Heart right ventricle (tissue), 16 donors: ENCODE results near the gene XRCC1. TPM values are rescaled to one million over a fixed set of nuclear protein-coding genes. Genes with fewer than 3 reads are reported as not detected.
A peak's percentile ranks its signal among the peaks of the same experiment; 100 is the strongest.

Source experiments
- ATAC-seq, 8 donors: fragments of 200-7000 bp; cut with Tn5 transposase; one replicate each; pipeline ENCODE4 v1.9.1; 2020; ENCODE audit warnings: mild to moderate bottlenecking in 8 of 8, moderate library complexity in 8 of 8, moderate number of reproducible peaks in 1 of 8
- DNase-seq, 2 donors: peaks; one replicate each; pipeline ENCODE4 v3.0.0-alpha.2; 2020
- H3K27ac ChIP-seq, 10 donors: fragments of 200-600 bp; sonication (generic) in 2 of 10; one replicate each; pipeline versions ENCODE4 v1.5.0 to v1.8.0; 2020 to 2022; ENCODE audit warnings: mild to moderate bottlenecking in 3 of 10
- H3K27me3 ChIP-seq, 7 donors: fragments of 200-600 bp; one replicate each; pipeline ENCODE4 v1.8.0; 2021 to 2022; ENCODE audit warnings: mild to moderate bottlenecking in 2 of 7
- H3K36me3 ChIP-seq, 9 donors: fragments of 200-600 bp; sonication (generic) in 1 of 9; one replicate each; pipeline versions ENCODE4 v1.5.0 to v1.8.0; 2020 to 2022; ENCODE audit warnings: mild to moderate bottlenecking in 2 of 9
- H3K4me1 ChIP-seq, 9 donors: fragments of 200-600 bp; sonication (generic) in 1 of 9; one replicate each; pipeline versions ENCODE4 v1.5.0 to v1.8.0; 2020 to 2022; ENCODE audit warnings: mild to moderate bottlenecking in 4 of 9
- H3K4me3 ChIP-seq, 10 donors: fragments of 200-600 bp; sonication (generic) in 2 of 10; one replicate each; pipeline versions ENCODE4 v1.5.0 to v1.8.0; 2020 to 2022; ENCODE audit warnings: mild to moderate bottlenecking in 7 of 10, moderate library complexity in 2 of 10
- H3K9me3 ChIP-seq, 11 donors: fragments of 200-600 bp in 10 of 11; sonication (generic) in 2 of 11; one replicate each; pipeline versions ENCODE4 v1.5.0 to v1.8.0; 2013 to 2022; ENCODE audit warnings: mild to moderate bottlenecking in 2 of 11, control low read depth in 1 of 11, moderate library complexity in 1 of 11
- WGBS, 2 donors: extraction: QIAGEN DNeasy Blood & Tissue Kit; methylation state at CpG; one replicate each; pipeline ENCODE4 v1.1.7; 2013; ENCODE audit warnings: inconsistent platforms in 1 of 2; 5-methylcytosine and 5-hydroxymethylcytosine counted together
- intact Hi-C, 10 donors: fragments of 100-400 bp; cut with DNase I; formaldehyde crosslinking; loops; one replicate each; pipeline versions ENCODE4 v1.11.1 to v1.14.2; 2022
- polyA plus RNA-seq, 2 donors: library from polyadenylated mRNA; stranded (reverse); fragments of 200-250 nt; gene quantifications; one replicate each; pipeline ENCODE4 v1.2.3, GENCODE V29; 2013
- total RNA-seq, 10 donors: library from RNA; stranded (reverse); fragmentation: NEBNext Ultra II Directional in 3 of 10; extraction: Animal tissue kit (Norgen Biotek cat#: 25700) in 3 of 10; gene quantifications; one replicate each; pipeline versions ENCODE4 v1.2.1 to v1.2.4, GENCODE V29; 2021 to 2023
- TF ChIP-seq, protein P1 (sequence below), 9 donors: fragments of 200-600 bp; sonication (generic) in 2 of 9; IDR thresholded peaks; one replicate each; pipeline versions ENCODE4 v1.5.0 to v1.8.0; 2021 to 2022; ENCODE audit warnings: antibody characterized with exemption in 9 of 9, mild to moderate bottlenecking in 5 of 9, moderate library complexity in 1 of 9
- donor health status: Arrhythmogenic right ventricular cardiomyopathy.
- donor health status: ischemic (EF 13 %, LVEDD 7.1; RV severe dilation, severe dysfunction).
- donor health status: healthy with polysubstance abuse.
- donor health status: DM: no; HTN: yes; CAD: no.
- donor health status: DM: no; HTN: no; CAD: no.
- donor health status: ischemic (EF 25% LVEDD 6.9; RV normal size, moderate dysfunction).
- donor health status: ischemic (EF 25% LVEDD 5.7; RV mildly dilated, moderate dysfunction).
- donor health status: healthy.
- donor health status: DM: yes; HTN: yes; CAD: no.
- donor health status: Ischemic cardiomyopathy.
- donor health status: ischemic (EF 35%, LVEDD 5.7; RV mildly dilated, moderate dysfunction).
- donor health status: nonischemic (EF 11% LVEDD 7.7; RV severe dilation, severe dysfunction).
- donor health status: DM: yes; HTN: yes; CAD: no.
- donor health status: PGD.
- donor health status: ischemic (EF 29% LVEDD 5.4; RV normal size, mild dysfunction).
- donor health status: nonischemic (EF 23%, LVEDD 6.1; RV moderate dilation, normal function).

Gene XRCC1
- total and polyA plus RNA-seq, 12 donors, result 11.0 to 21.9 (median 17.7) TPM

GRCh38 chr19:43598445-43599240 lies 23.3 kb upstream of the XRCC1 start:
- peaks cover 0 to 65% (median 6%) of the 10 kb centered on the region in 9 donors for H3K36me3 ChIP-seq
- DNase-seq (no peak), ATAC-seq (no peak)
- 93 to 94% methylated on average over 19 of the region's 19 CpGs for WGBS, 2 donors
- TF ChIP-seq, protein P1, sequence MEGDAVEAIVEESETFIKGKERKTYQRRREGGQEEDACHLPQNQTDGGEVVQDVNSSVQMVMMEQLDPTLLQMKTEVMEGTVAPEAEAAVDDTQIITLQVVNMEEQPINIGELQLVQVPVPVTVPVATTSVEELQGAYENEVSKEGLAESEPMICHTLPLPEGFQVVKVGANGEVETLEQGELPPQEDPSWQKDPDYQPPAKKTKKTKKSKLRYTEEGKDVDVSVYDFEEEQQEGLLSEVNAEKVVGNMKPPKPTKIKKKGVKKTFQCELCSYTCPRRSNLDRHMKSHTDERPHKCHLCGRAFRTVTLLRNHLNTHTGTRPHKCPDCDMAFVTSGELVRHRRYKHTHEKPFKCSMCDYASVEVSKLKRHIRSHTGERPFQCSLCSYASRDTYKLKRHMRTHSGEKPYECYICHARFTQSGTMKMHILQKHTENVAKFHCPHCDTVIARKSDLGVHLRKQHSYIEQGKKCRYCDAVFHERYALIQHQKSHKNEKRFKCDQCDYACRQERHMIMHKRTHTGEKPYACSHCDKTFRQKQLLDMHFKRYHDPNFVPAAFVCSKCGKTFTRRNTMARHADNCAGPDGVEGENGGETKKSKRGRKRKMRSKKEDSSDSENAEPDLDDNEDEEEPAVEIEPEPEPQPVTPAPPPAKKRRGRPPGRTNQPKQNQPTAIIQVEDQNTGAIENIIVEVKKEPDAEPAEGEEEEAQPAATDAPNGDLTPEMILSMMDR (IDR thresholded peaks at IDR 0.05), result no peak
- H3K4me1 ChIP-seq, result peaks cover 16 to 48% (median 34%) of the 10 kb centered on the region in 9 donors
- H3K27ac ChIP-seq, result no peak overlapping the region
- H3K9me3 ChIP-seq, result no peaks in the 10 kb centered on the region
- no peak overlapping the region for H3K4me3 ChIP-seq
- no peaks in the 10 kb centered on the region for H3K27me3 ChIP-seq
- intact Hi-C loops, result loop anchor here in 5 of 10 donors (5.0 to 10.0 kb wide), 3 partner anchors 61 to 66 kb away; partner anchors contain the start of gene ZNF575 (in 4 of the 5)

GRCh38 chr19:43597876-43598275 lies 22.5 kb upstream of the XRCC1 start:
- TF ChIP-seq, protein P1 (IDR thresholded peaks at IDR 0.05), result no peak
- H3K4me1 ChIP-seq, result peaks cover 16 to 53% (median 39%) of the 10 kb centered on the region in 9 donors
- peaks cover under 1 to 71% (median 13%) of the 10 kb centered on the region in 9 donors for H3K36me3 ChIP-seq
- intact Hi-C loops, result loop anchor here in 5 of 10 donors (2.0 to 10.0 kb wide), 4 partner anchors 21 to 66 kb away; partner anchors contain the start of genes ZNF575 (in 4 of the 5) and ZNF428 (in 2 of the 5)
- peak overlapping the region in 1 of 10 donors; percentile 74 for H3K4me3 ChIP-seq
- no peaks in the 10 kb centered on the region for H3K9me3 ChIP-seq
- no peak for ATAC-seq
- 45 to 51% methylated on average over 5 of the region's 5 CpGs for WGBS, 2 donors
- peak overlapping the region in 2 of 10 donors; percentile 99 for H3K27ac ChIP-seq
- DNase-seq, result no peak
- H3K27me3 ChIP-seq, result no peaks in the 10 kb centered on the region

- intact Hi-C loops, result loop anchor here in 5 of 10 donors (1.0 to 10.0 kb wide), 5 partner anchors 22 to 65 kb away; partner anchors contain the start of genes PINLYP (in 4 of the 5), XRCC1 (in 4 of the 5), ZNF575 (in 4 of the 5) and ZNF428 (in 2 of the 5)
- H3K27me3 ChIP-seq, result no peaks in the 10 kb centered on the region
- TF ChIP-seq, protein P1 (IDR thresholded peaks at IDR 0.05), result peak in 1 of 9 donors; percentile 6
- no peaks in the 10 kb centered on the region for H3K9me3 ChIP-seq
- DNase-seq (no peak), ATAC-seq (no peak)
- 16 to 22% methylated on average over 7 of the region's 7 CpGs for WGBS, 2 donors
- peak overlapping the region; percentile 51 to 77 (median 72) for H3K4me3 ChIP-seq
- H3K36me3 ChIP-seq, result peaks cover 6 to 71% (median 23%) of the 10 kb centered on the region in 9 donors
- peak overlapping the region in 9 of 10 donors; percentile 94 to 99 (median 97) for H3K27ac ChIP-seq
- peaks cover 16 to 53% (median 39%) of the 10 kb centered on the region in 9 donors for H3K4me1 ChIP-seq
These were observed 21.6 kb upstream of the XRCC1 start for GRCh38 chr19:43596842-43597461.
